Ishikawa (cell line): ENCODE results near the gene TSR1.

Source experiments
- EP300 ChIP-seq: IDR thresholded peaks from 2 replicates; pipeline ENCODE4 v1.6.1; 2012; ENCODE audit warnings: borderline replicate concordance
- FOXM1 ChIP-seq: IDR thresholded peaks from 2 replicates; pipeline ENCODE4 v1.6.1; 2012; ENCODE audit warnings: low read depth, borderline replicate concordance
- MAX ChIP-seq: IDR thresholded peaks from 2 replicates; pipeline ENCODE4 v1.6.1; 2012
- RAD21 ChIP-seq: IDR thresholded peaks from 2 replicates; pipeline ENCODE4 v1.6.1; 2012; ENCODE audit warnings: low read depth
- REST ChIP-seq: IDR thresholded peaks from 2 replicates; pipeline ENCODE4 v1.6.1; 2012; ENCODE audit warnings: low read depth, mild to moderate bottlenecking
- TAF1 ChIP-seq: IDR thresholded peaks from 2 replicates; pipeline ENCODE4 v1.6.1; 2012; ENCODE audit warnings: low read depth, mild to moderate bottlenecking
- TCF12 ChIP-seq: IDR thresholded peaks from 2 replicates; pipeline ENCODE4 v1.6.1; 2012; ENCODE audit warnings: low read depth
- TEAD4 ChIP-seq: IDR thresholded peaks from 2 replicates; pipeline ENCODE4 v1.6.1; 2012
- YY1 ChIP-seq: IDR thresholded peaks from 2 replicates; pipeline ENCODE4 v1.6.1; 2012; ENCODE audit warnings: low read depth

- TF ChIP-seq TAF1 (no peak), REST (no peak), MAX (no peak), TEAD4 (no peak), FOXM1 (no peak), YY1 (no peak), RAD21 (no peak), EP300 (no peak), TCF12 (no peak)
These were observed 26.7 kb downstream of the TSR1 start for GRCh38 chr17:2309338-2310154.
